GM15510 (cell line): ENCODE results near the gene GNG7.

Experiments
- POLR2A ChIP-seq: IDR thresholded peaks from 3 replicates; pipeline ENCODE4 v1.6.1; 2011; ENCODE audit warnings: borderline replicate concordance; ENCODE audit not compliant: insufficient read length; ENCODE audit errors: extremely low read depth

The GNG7 gene

DNA sequence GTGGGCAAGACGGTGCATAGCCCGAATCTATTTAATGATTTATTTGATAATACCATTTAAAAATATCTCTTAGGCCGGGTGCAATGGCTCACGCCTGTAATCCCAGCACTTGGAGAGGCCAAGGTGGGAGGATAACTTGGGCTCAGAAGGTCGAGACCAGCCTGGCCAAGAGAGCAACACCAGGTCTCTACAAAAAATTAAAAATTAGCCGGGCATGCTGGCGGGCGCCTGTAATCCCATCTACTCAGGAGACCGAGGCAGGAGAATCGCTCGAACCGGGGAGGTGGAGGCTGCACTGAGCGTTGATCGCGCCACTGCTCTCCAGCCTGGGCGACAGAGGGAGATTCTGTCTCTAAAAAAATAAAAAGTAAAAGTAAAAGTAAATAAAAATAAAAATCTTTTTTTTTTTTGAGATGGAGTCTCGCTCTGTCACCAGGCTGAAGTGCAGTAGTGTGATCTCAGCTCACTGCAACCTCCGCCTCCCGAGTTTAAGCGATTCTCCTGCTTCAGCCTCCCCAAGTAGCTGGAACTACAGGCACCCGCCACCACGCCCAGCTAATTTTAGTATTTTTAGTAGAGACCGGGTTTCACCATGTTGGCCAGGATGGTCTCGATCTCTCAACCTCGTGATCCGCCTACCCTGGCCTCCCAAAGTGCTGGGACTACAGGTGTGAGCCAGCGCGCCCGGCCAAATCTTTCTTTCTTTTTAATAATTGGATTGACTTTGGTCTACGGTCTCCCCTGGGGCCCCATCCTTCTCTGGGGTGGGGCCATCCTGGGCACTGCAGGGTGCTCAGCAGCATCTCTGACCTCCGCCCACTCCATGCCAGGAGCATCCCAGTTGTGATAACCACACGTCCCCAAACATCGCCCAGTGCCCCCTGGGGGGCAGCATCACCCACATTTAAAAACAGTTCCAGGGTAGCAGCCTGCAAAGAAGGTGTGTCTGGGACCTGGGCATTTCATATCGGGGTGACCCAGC lies 90.7 kb downstream of the GNG7 start:
- TF ChIP-seq POLR2A, result no peak

DNA sequence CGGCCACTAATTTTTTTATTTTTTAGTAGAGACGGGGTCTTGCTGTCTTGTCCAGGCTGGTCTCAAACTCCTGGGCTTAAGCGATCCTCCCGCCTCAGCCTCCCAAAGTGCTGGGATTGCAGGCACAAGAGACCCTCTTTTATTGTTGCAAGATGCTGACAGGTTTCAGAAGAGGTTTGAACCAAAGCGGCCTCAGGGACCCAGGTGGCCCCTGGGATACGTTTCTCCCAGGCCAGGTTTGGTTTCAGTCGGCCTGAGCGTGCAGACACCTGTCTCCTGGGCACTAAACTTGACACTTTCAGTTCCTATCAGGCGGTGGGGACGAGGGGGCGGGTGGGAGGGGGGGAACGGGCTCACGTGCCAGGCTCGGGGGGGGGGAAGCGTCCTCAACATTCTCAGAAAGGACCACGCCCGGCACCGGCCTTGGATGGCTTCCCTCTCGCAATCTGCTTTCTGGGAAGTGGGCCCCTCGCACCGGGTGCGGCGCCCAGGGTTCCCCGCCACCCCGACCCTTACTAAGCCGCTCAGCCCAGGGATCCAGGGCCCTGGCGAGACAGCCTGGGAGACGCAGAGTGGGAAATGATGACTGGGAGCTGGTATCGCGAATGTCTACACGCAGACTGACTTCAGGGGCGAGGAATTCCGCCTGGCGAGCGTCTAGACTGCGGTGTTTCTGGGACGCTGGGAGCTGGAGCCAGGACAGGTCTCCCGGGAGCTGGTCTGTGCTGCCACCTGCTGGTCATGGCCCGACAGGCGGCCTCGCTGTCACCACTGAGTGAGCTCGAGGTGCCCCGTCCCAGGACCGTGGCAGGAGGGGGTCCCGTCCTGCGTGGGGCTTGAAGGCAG lies 91.6 kb downstream of the GNG7 start:
- TF ChIP-seq POLR2A, result no peak

DNA sequence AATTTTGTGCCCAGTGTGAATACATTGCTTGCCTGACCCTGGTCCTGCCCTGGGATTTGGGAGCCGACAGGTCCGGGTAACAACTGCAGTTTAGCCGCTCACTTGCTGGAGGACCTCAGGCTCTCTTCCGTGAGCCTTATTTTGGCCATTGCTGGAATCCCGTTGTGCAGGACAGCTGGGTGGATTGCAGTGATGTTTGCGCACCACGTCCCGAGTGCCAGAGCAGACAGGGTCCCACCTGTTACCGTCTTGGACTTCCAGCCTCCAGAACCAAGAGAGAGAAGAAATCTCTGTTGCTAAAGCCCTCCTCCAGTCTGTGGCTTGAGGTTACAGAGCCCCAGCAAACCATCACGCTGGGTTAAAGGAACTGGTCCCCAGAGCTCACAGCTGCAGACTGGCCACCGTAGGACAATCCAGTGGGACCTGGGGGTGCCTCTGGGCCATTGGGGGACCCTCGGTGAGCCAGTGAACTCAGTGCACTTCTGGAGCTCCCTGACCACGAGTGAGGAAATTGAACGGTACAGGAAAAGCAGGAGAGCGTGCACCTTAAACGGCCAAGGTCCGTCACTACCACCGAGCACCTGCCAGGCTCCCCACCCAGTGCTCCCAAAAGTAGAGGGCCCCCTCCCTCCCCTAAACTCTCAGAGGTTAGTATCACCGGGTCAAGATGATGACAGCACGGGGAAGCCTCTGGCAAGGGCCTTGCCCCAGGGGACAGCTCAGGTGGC lies 92.9 kb downstream of the GNG7 start:
- TF ChIP-seq POLR2A, result no peak

DNA sequence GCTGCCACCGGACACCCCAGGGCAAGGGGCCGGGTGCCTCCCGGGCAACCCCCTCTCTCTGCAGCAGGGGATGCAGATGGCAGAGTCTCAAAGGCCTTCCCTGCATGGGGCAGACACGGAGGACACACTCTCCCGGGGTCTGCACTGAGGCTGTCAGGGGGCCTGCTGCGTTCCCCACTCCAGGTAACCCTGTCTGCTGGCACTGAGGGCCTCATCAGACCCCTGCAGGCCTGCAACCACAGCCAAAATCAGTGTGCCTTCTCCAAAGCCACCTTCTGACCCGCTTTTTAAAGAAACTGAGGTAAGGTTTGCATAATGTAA lies 93.9 kb downstream of the GNG7 start:
- no peak for TF ChIP-seq POLR2A

DNA sequence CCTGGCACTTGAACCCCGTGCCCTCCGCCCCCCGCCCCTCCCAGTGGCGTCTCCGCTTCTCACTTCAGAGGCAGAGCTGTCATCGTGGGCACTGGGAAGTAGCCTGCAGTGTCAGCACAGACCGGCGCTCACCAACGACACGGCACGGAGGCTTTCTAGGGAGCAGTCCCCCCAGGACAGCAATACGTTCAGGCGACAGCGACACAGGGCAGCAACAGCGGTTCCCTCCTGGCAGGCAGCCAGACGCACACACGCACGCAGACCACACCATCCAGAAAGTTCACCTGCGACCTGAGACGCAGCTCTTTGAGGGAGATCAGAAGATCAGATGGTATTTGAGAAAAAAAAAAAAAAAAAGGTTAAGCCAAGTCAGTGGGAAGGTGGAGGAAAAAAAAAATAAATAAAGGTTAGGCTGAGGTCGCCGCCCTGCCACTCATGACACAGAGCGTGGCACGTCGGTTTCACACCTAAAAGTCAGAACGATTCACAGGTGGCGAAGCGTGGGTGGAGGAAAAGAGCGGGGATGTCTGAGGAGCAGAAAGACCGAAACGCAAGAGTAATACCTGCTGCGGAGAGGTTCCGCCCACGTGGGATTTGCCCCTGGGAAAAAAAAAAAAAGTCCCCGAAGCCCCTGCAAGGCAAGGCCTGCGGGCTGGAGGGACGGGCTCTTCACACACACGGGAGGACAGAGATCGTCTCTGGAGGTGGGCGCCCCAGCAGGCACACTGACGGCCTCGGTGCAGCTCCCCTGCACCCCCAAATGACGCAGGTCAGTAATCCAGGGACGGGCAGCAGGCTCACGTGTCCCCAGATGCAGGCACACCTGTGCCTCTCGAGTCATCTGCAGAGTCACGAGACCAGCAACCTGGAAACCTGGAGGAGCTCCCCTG lies 94.5 kb downstream of the GNG7 start:
- TF ChIP-seq POLR2A, result peak; percentile 51

DNA sequence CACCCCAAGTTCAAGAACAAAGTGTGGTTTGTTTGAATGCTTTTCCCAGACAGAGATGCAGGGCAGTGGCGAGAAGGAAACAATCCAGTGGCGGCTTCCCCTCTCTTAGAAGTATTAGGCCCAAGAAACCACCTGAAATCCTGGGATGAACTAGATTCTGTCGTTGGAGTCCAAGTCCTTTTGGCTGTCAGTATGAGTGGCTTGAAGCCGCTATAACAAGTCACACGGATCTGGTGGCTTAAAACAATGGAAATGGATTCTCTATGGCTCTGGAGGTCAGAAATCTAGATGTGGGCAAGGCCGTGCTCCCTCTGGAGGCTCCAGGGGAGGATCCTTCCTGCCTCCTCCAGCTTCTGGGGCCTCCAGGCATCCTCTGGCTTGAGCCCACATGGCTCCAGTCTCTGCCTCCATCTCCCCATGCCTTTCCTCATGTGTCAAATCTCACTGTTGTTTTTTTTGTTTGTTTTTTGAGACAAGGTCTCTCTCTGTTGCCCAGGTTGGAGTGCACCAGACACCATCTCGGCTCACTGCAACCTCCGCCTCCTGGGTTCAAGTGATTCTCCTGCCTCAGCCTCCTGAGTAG lies 97.7 kb downstream of the GNG7 start:
- TF ChIP-seq POLR2A, result no peak

DNA sequence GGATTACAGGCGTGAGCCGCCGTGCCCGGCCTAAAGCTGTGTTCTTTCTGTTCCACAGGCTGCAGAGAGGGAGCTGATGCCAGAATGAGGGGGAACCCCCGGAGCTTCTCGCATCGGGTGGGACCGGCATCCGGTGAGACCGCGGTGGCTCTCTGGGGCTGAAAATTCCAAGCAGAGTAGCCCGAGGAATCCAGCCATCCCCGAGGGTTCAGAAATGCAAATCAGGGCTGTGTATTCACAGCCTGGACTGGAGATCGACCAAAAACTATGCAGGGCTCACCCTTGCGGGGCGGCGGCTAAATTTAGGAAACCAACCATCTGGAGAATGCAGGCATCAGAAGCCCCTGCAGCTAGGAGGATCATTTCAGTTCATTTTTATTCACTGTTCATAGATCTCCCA lies 99.2 kb downstream of the GNG7 start:
- TF ChIP-seq POLR2A, result no peak

DNA sequence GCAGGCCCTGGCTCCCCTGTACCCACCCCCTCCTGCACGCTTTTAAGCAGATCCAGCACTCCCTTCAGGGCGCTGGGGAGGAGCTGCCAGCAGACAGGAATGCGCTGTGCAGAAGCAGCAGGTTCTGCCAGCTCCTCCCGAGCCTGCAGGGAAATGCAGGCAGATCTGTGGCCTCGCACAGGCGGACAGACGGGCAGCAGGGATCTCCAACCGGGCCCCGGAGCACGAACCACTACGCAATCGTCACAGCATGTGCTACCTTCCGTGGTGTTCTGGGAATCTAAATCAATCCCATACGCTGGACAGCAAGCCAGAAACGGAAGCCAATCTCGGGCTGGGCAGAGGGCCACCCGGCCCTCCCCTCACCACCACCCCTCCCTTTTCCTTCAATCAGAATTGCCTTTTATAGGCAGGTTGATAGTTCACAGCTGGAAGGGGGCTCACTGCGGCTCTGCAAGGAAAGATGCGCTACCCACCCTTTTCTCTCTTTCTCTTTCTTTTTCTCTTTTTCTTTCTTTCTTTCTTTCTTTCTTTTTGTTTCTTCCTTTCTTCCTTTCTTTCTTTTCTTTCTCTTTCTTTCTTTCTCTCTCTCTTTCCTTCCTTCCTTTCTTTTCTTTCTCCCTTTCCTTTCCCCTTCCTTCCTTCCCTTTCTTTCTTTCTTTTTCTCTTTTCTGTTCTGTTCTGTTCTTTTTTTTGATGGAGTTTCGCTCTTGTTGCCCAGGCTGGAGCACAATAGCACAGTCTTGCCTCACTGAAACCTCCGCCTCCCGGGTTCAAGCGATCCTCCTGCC lies 99.9 kb downstream of the GNG7 start:
- no peak for TF ChIP-seq POLR2A

DNA sequence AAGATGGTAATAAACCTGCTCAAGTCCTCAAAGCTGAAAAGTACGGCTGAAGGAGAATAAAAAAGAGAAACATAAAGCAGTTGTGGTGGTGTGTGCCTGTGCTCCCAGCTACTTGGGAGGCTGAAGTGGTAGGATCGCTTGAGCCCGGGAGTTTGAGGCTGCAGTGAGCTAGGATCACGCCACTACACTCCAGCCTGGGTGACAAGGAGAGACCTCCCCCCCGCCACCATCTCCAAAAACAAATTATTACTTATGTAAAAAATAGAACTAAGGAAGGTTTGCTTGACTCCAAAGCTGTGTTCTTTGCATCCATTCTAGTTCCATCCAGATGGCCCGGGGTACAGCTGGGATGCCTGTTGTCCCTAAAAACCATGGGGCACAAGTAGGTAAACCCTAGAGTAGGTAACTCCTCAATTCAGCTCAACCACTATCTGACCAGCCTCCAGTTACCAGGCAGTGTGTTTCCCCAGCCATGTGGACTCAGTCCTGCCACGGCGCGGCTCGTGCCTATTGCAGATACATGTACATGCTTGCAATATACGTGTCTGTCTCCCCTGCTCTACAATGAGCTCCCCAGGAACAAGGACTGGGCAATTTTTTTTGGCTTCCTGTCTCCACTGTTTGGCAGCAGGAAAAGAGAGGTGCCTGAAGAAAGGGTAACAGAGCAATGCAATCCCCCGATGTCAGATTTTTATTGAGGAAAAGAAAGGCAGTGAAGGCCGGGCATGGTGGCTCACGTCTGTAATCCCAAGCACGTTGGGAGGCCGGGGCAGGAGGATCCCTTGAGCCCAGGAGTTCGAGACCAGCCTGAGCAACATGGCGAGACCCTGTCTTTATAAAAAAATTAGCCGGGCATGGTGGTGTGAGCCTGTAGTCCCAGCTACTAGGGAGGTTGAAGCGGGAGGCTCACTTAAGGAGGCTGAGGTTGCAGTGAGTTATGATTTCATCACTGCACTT lies 101.3 kb downstream of the GNG7 start:
- no peak for TF ChIP-seq POLR2A

DNA sequence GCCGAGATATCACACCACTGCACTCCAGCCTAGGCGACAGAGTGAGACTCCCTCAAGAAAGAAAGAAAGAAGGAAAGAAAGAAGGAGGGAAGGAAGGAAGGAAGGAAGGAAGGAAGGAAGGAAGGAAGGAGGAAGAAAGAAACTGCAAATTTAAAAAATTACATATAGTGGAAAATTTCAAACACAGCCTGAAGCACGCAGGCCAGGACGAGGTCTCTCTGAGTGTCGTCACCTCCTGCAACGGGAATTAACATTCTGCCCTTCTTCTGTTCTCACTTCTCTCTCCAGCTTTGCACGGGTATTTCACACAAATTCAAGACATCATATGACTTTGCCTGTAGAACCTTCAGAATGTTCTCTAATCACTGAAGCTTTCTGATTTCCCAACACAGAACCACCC lies 108.2 kb downstream of the GNG7 start:
- no peak for TF ChIP-seq POLR2A

DNA sequence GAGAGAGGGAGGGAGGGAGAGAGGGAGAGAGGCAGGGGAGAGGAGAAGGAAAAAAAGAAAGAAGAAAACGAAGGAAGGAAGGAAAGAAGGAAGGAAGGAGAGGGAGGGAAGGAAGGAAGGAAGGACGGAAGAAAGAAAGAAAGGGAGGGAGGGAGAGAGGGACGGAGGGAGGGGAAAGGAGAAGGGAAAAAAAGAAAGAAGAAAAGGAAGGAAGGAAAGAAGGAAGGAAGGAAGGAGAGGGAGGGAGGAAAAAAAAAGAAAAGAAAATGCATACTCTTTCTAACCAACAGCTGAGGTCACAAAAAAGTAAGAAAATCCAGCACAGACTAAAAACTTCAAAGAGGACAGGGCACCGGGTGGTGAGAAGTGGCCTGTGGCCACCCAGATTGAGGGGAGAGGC lies 109.7 kb downstream of the GNG7 start:
- TF ChIP-seq POLR2A, result no peak
